HEK293 (cell line): Measurements from ENCODE around the gene ITGA2.
A peak's percentile ranks its signal among the peaks of the same experiment; 100 is the strongest.

ENCODE experiments used
- CTCF ChIA-PET: fragments of 350-600 bp; formaldehyde crosslinking; extraction: SDS; loops from one replicate; lab custom pipeline; 2021; ENCODE audit warnings: antibody characterized with exemption; lab: Yijun Ruan, JAX
- POLR2A ChIA-PET: fragments of 300-600 bp; formaldehyde crosslinking; extraction: SDS; loops from one replicate; lab custom pipeline; 2020; ENCODE audit warnings: antibody characterized with exemption, inconsistent platforms; lab: Yijun Ruan, JAX
- H3K27ac ChIP-seq: fragments of 200-500 bp; sonication (Bioruptor generic); 2 replicates; pipeline ENCODE4 v1.5.1; 2014; ENCODE audit warnings: low read depth, low read length, control low read depth, inconsistent platforms; ENCODE audit errors: extremely low read depth
- H3K36me3 ChIP-seq, 2 experiments: fragments of 200-500 bp in 1 of 2; sonication (Bioruptor generic) in 1 of 2; 1 replicate in 1 of 2; 2 replicates in 1 of 2; pipeline ENCODE4 v1.5.1; 2014 to 2017; ENCODE audit warnings: inconsistent platforms in 2 of 2, low read length in 2 of 2; ENCODE audit not compliant: control insufficient read depth in 2 of 2, insufficient read depth in 1 of 2
- H3K4me1 ChIP-seq: fragments of 200-500 bp; sonication (Bioruptor generic); 2 replicates; pipeline ENCODE4 v1.5.1; 2014; ENCODE audit warnings: mild to moderate bottlenecking, low read length, inconsistent platforms; ENCODE audit not compliant: control insufficient read depth, insufficient read depth
- H3K4me3 ChIP-seq: 2 replicates; pipeline ENCODE4 v1.5.1; 2011; ENCODE audit warnings: low read depth, mild to moderate bottlenecking, control low read depth, low read length, moderate library complexity
- H3K9me3 ChIP-seq: fragments of 200-500 bp; sonication (Bioruptor generic); 2 replicates; pipeline ENCODE4 v1.5.1; 2014; ENCODE audit warnings: low read depth, low read length, inconsistent platforms; ENCODE audit not compliant: control insufficient read depth, insufficient read depth
- AEBP2 ChIP-seq: fragments of 450-650 bp; formaldehyde crosslinking; IDR thresholded peaks from 2 replicates; pipeline ENCODE4 v1.5.1; 2016; ENCODE audit warnings: missing biosample characterization, missing genetic modification characterization, borderline replicate concordance
- KLF9 ChIP-seq: fragments of 450-650 bp; formaldehyde crosslinking; IDR thresholded peaks from 2 replicates; pipeline ENCODE4 v1.5.1; 2016; ENCODE audit warnings: missing biosample characterization, missing genetic modification characterization, low read depth
- MEIS1 ChIP-seq: sonication (generic); formaldehyde crosslinking; IDR thresholded peaks from 2 replicates; pipeline ENCODE4 v1.8.1; 2022; ENCODE audit warnings: missing genetic modification reagents, mild to moderate bottlenecking, borderline replicate concordance
- PRDM1 ChIP-seq: fragments of 450-650 bp; formaldehyde crosslinking; IDR thresholded peaks from 2 replicates; pipeline ENCODE4; 2016; ENCODE audit warnings: missing biosample characterization, missing genetic modification characterization
- PRDM10 ChIP-seq: fragments of 450-650 bp; formaldehyde crosslinking; IDR thresholded peaks from 2 replicates; pipeline ENCODE4 v1.5.1; 2016; ENCODE audit warnings: missing biosample characterization, missing genetic modification characterization
- RBAK ChIP-seq: fragments of 450-650 bp; formaldehyde crosslinking; IDR thresholded peaks from 2 replicates; pipeline ENCODE4 v1.5.1; 2016; ENCODE audit warnings: missing biosample characterization, missing genetic modification characterization
- ZBTB1 ChIP-seq: fragments of 450-650 bp; formaldehyde crosslinking; IDR thresholded peaks from 2 replicates; pipeline ENCODE4 v1.5.1; 2016; ENCODE audit warnings: missing biosample characterization, missing genetic modification characterization
- ZBTB49 ChIP-seq: fragments of 450-650 bp; formaldehyde crosslinking; IDR thresholded peaks from 2 replicates; pipeline ENCODE4 v1.5.1; 2016; ENCODE audit warnings: missing biosample characterization, missing genetic modification characterization, low read depth
- ZNF148 ChIP-seq: fragments of 450-650 bp; formaldehyde crosslinking; IDR thresholded peaks from 2 replicates; pipeline ENCODE4 v1.5.0; 2017; ENCODE audit warnings: missing biosample characterization, missing genetic modification characterization, borderline replicate concordance
- ZNF214 ChIP-seq: fragments of 450-650 bp; formaldehyde crosslinking; IDR thresholded peaks from 2 replicates; pipeline ENCODE4 v1.5.1; 2017; ENCODE audit warnings: missing biosample characterization, mild to moderate bottlenecking, missing genetic modification characterization, borderline replicate concordance
- ZNF274 ChIP-seq, 2 experiments: fragments of 200-500 bp in 1 of 2; fragments of 450-650 bp in 1 of 2; sonication (Bioruptor generic) in 1 of 2; formaldehyde crosslinking in 1 of 2; IDR thresholded peaks; 2 replicates each; pipeline versions ENCODE4 v1.5.1 to v1.6.1; 2014 to 2016; ENCODE audit warnings: borderline replicate concordance in 1 of 2, inconsistent platforms in 1 of 2, low read length in 1 of 2, missing biosample characterization in 1 of 2, missing genetic modification characterization in 1 of 2
- ZNF366 ChIP-seq: fragments of 450-650 bp; formaldehyde crosslinking; conservative IDR thresholded peaks from 2 replicates; pipeline ENCODE4 v1.5.1; 2016; ENCODE audit warnings: missing biosample characterization, missing genetic modification characterization
- ZNF549 ChIP-seq: fragments of 450-650 bp; IDR thresholded peaks from 2 replicates; pipeline ENCODE4 v1.5.1; 2018; ENCODE audit warnings: missing biosample characterization, missing genetic modification characterization, mild to moderate bottlenecking, inconsistent platforms, moderate library complexity
- ZNF623 ChIP-seq: fragments of 450-650 bp; formaldehyde crosslinking; IDR thresholded peaks from 2 replicates; pipeline ENCODE4 v1.5.1; 2016; ENCODE audit warnings: missing biosample characterization, missing genetic modification characterization
- ZNF654 ChIP-seq: fragments of 450-650 bp; formaldehyde crosslinking; IDR thresholded peaks from 2 replicates; pipeline ENCODE4 v1.5.1; 2016; ENCODE audit warnings: low read depth, missing biosample characterization, missing genetic modification characterization
- ZNF791 ChIP-seq: fragments of 450-650 bp; formaldehyde crosslinking; IDR thresholded peaks from 2 replicates; pipeline ENCODE4 v1.5.1; 2016; ENCODE audit warnings: missing biosample characterization, missing genetic modification characterization

The ITGA2 gene

GRCh38 chr5:53091289-53091688, 102.1 kb downstream of the ITGA2 start:
- Histone ChIP-seq H3K9me3 (no peaks in the 10 kb centered on the region), H3K4me1 (no peaks in the 10 kb centered on the region)
- CTCF ChIA-PET = interaction anchor here (1.0 to 7.0 kb wide), 2 partner anchors 135 to 142 kb away, joined by 3 to 81 read pairs; no protein-coding TSS in a partner anchor
- TF ChIP-seq ZNF148 (tag by site-specific recombination) = no peak
- TF ChIP-seq ZNF366 = no peak
- TF ChIP-seq ZBTB49 (tag by site-specific recombination) = no peak
- no peak for TF ChIP-seq ZNF623 (tag by site-specific recombination)
- TF ChIP-seq KLF9 (tag by site-specific recombination) = no peak
- TF ChIP-seq ZNF654 (tag by site-specific recombination) = 0 out of 2 replicates have a peak, but pooled peaks have one; percentile 4
- peak; percentile 19; the same call in 1 of the 2 replicates for TF ChIP-seq PRDM1
- TF ChIP-seq PRDM10 (tag by site-specific recombination) = peak; percentile 40; the same call in 1 of the 2 replicates
- no peak for TF ChIP-seq ZBTB1 (tag by site-specific recombination)
- no peak for TF ChIP-seq ZNF549 (tag by site-specific recombination)
- TF ChIP-seq, all 188 proteins: peak for 3
- POLR2A ChIA-PET = interaction anchor here (1.1 kb wide), 1 partner anchor 102 kb away, joined by 3 read pairs; the partner anchor contains the start of gene ITGA2
- Histone ChIP-seq H3K4me3 (no peak overlapping the region), H3K27ac (no peak overlapping the region), H3K36me3 (peaks cover 0 to 10% of the 10 kb centered on the region in 2 experiments; a peak in 2 of 3 replicates)

- no peak for TF ChIP-seq AEBP2 (tag by site-specific recombination)
- no peak for TF ChIP-seq ZNF791 (tag by site-specific recombination)
- no peak for TF ChIP-seq ZNF214 (tag by site-specific recombination)
- no peak for TF ChIP-seq MEIS1 (CRISPR knock-in tag)
- no peak for TF ChIP-seq ZNF274 (IDR thresholded peaks at IDR 0.05; ENCODE audit: low read length)
- no peak for TF ChIP-seq ZNF274 (tag by site-specific recombination; IDR thresholded peaks at IDR 0.05; ENCODE audit: borderline replicate concordance)
- TF ChIP-seq RBAK (tag by site-specific recombination) = no peak
- Histone ChIP-seq H3K4me3 (no peak overlapping the region), H3K9me3 (no peaks in the 10 kb centered on the region), H3K4me1 (no peaks in the 10 kb centered on the region), H3K27ac (no peak overlapping the region), H3K36me3 (peaks cover under 1 to 15% of the 10 kb centered on the region in 2 experiments; a peak in 2 of 3 replicates)
- POLR2A ChIA-PET = interaction anchor here (1.2 kb wide), 1 partner anchor 17 kb away, joined by 3 read pairs; the partner anchor contains the start of gene MOCS2
- CTCF ChIA-PET = interaction anchor here (7.0 kb wide), 1 partner anchor 143 kb away, joined by 81 read pairs; no protein-coding TSS in a partner anchor
Measured at GRCh38 chr5:53092242-53092641, 103.1 kb downstream of the ITGA2 start.
